Subcutaneous adipose tissue (tissue), 4 donors: Measurements from ENCODE around the gene IL1RN. TPM values are rescaled to one million over a fixed set of nuclear protein-coding genes. Genes with fewer than 3 reads are reported as not detected.

ENCODE experiments used
- CTCF ChIP-seq: fragments of 450-650 bp; IDR thresholded peaks from one replicate; pipeline ENCODE4 v1.5.1; 2016; ENCODE audit warnings: low read depth, mild to moderate bottlenecking, control low read depth, antibody characterized with exemption, moderate library complexity
- total RNA-seq, 4 donors: library from RNA; depleted of rRNA; stranded (reverse); fragments of >200 nt; gene quantifications; one replicate each; pipeline ENCODE4 v1.1.0, GENCODE V29; 2016

Gene IL1RN
- total RNA-seq, 4 donors from 2014 or later = 0.98 to 105 (median 6.0) TPM

DNA sequence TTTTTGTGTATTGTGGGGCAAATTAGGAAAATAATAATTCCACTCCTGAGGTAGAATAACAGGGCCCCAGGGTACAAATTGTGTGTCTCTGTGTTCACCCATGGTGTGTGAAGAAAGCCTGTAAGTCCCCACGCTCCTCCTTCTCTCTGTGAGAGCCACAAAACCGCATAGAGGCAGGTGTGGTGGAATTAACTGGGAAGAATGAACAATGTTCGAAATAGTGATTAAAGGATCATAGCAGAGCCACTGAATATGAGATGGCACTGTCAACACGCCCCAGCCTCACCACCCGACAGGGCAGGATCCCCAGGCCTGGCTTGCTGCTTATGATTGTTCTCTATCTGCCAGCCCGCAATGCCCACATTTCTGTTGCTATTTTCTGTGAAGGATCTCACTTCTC lies 14.1 kb downstream of the IL1RN start:
- no peak for TF ChIP-seq CTCF

- TF ChIP-seq CTCF = no peak
Measured at GRCh38 chr2:113142290-113142689, 14.9 kb downstream of the IL1RN start.

DNA sequence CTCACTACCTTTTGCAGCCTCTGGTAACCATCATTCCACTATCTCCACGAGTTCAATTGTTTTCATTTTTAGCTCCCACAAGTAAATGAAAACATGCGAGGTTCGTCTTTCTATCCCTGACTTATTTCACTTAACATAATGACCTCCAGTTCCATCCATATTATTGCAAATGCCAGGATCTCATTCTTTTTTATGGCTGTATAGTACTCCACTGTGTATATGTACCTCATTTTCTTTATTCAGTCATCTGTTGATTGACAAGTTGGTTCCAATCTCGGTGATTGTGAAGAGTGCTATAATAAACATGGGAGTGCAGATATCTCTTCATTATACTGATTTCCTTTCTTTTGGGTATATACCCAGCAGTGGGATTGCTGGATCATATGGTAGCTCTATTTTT lies 16.9 kb downstream of the IL1RN start:
- TF ChIP-seq CTCF = no peak

GRCh38 chr2:113148606-113149552 lies 21.5 kb downstream of the IL1RN start:
- no peak for TF ChIP-seq CTCF

DNA sequence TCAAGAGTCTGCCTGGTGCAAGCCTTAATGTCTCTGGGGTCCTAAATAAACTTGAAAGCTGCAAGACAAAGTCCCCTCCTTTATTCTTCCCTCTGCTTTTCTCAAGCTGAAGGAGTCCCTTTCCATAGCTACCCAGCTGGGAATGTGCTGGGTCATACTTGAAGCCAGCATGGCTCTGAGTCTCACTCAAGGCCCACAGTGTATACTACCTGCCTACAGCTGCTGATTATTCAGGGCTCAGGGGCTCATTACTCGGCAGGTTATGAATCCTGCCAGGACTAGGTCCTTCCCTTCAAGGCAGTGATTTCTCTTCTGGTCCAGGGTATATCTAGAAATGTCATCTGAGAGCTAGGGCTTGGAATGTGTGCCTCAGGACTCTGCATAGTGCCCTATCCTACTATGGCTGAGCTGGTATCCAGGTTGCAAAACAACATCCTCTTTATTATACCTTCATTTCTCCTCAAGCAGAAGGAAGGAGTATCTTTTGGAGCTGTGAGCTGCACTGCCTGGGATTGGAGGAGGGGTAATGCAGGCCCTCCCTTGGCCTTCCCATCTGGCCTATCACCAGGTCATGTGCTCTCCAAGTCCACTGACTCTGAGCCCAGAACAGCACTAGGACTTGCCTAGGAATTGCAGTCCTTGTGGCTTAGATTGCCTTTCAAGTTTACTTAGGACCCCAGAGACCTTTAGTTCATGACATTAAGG lies 22.3 kb downstream of the IL1RN start:
- TF ChIP-seq CTCF = no peak

GRCh38 chr2:113150258-113150601 lies 22.8 kb downstream of the IL1RN start:
- TF ChIP-seq CTCF = no peak

DNA sequence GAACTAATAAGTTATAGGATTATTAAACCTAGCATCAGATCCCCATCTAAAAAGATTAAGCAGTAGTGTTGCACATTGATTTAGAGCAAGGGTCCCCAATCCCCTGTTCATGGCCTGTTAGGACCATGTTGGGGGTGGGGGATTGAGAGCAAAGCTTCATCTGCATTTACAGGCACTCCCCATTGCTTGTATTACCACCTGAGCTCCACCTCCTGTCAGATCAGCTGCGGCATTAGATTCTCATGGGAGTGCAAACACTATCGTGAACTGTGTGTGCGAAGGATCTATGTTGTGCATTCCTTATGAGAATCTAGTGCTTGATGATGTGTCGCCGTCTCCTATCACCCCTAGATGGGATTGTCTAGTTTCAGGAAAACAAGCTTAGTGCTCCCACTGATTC lies 27.9 kb downstream of the IL1RN start:
- TF ChIP-seq CTCF = no peak
